ENCODE data around the gene ARSG.
"Not testable (repeated sequence)": the region's sequence is repeated elsewhere in the genome, so short reads cannot be mapped to it uniquely, and the experiment has no call there.

Gene ARSG

GRCh38 chr17:68399638-68400403, 108.5 kb downstream of the ARSG start:
- DNase-seq, result no peak

- DNase-seq, result no peak
These were observed 109.1 kb downstream of the ARSG start for GRCh38 chr17:68400404-68400735.

DNA sequence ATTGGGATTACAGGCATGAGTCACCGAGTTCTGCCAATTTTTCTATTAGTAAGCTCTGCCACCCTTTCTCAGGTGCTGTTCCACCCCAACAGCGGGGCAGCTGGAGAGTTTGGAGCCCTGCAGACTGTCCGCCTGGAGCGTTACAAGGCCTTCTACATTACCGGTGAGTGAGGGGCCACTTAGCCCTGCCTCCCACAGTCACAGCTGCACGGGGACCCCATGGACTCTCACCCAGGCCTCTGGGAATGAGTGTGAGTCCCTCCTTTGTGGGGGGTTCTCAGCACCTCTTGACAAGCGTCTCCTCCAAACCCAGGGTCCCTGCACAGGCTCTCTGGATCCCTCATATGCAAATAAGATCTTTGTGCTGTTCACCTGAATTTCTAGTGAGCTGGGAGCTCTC, 110.0 kb downstream of the ARSG start:
- DNase-seq, result no peak

- DNase-seq, result no peak
These were observed 111.8 kb downstream of the ARSG start for GRCh38 chr17:68403122-68403521.

- DNase-seq, result not testable (repeated sequence)
These were observed 112.5 kb downstream of the ARSG start for GRCh38 chr17:68403837-68404236.

- DNase-seq, result not testable (repeated sequence)
These were observed 116.4 kb downstream of the ARSG start for GRCh38 chr17:68407656-68408055.

GRCh38 chr17:68413597-68414560, 122.6 kb downstream of the ARSG start:
- peak; percentile 53 to 59 for DNase-seq

GRCh38 chr17:68414901-68415300, 123.6 kb downstream of the ARSG start:
- not testable (repeated sequence) for DNase-seq

DNA sequence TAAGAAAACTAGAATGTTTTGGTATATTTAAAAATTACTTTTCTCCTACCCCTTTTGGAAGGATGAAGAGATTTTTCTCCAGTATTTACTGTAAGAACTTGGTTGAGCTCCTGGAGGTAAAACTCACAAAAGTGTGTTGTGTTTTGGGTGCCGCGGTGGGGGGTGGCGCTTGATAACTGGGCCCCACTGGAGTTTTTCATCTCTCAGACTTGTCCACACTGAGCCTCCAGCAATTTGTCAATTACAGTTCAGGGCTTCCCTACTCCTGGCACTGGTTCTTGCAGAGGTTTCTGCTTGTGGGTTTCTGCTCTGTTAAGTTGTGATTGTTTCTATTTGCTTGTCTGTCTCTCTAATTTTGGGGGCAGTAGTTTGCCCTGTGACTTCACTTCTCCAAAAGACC, 126.0 kb downstream of the ARSG start:
- DNase-seq, result no peak

DNA sequence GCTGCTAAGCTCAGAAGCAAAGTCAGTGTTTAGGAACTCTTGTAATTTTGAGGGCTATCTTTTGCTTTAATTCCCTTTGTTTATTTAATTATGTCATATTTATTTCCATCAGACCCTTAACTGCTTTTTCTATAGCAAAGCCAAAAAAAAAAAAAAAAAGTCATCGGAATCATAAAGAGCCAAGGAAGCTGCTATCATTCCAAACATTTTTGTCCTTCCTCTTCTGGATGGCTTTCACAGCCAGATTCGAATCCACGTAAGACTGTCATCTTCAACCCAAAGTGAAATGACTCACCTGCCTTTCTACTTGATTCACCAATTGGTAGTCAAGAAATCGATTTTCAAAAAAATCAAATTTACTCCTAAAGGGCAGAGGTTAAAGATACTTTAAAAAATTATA, 127.6 kb downstream of the ARSG start:
- DNase-seq, result no peak

GRCh38 chr17:68420065-68420464, 128.8 kb downstream of the ARSG start:
- no peak for DNase-seq

DNA sequence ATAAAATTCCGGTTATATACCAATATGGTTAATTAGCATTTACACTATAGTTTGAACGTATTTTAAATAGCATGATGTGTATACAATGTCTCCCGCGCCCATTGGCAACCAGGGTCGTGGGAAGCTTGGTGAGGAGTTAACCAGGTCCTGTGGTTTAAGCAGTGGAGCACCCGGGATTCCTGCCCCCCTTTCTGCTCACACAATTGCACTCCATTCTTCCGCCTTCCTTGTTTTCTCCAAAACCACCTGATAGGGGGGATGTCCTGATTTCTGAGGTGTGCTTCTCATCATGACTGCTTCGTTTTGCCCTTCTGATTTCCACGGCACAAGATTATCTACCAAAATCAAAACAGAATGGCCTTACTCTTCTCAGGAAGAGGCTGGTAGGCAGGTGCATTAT, 130.2 kb downstream of the ARSG start:
- no peak for DNase-seq

- DNase-seq, result no peak
These were observed 131.5 kb downstream of the ARSG start for GRCh38 chr17:68422821-68423220.

- no peak for DNase-seq
These were observed 132.0 kb downstream of the ARSG start for GRCh38 chr17:68423251-68423650.

DNA sequence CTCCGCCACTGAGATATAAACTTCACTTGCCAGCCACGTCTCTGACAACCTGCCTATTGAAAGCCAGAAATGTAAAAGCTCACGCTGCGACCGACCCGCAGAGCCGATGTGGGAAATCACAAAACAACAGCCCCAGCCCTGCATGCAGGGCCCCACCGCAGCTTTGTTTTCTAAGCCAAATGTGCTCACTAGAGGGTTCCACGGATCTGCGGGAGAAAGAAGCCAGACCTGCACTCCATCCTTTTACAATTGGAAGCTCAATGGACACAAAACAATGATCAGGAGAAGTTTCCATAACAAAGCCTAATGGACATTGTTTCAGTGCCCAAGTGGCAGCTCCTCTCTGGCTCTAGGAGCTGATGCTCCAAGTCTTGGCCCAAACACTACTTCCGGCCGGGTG, 132.9 kb downstream of the ARSG start:
- DNase-seq, result no peak

- no peak for DNase-seq
These were observed 133.6 kb downstream of the ARSG start for GRCh38 chr17:68424861-68425260.

- DNase-seq, result no peak
These were observed 134.7 kb downstream of the ARSG start for GRCh38 chr17:68425979-68426378.

GRCh38 chr17:68427575-68427974, 136.3 kb downstream of the ARSG start:
- no peak for DNase-seq

DNA sequence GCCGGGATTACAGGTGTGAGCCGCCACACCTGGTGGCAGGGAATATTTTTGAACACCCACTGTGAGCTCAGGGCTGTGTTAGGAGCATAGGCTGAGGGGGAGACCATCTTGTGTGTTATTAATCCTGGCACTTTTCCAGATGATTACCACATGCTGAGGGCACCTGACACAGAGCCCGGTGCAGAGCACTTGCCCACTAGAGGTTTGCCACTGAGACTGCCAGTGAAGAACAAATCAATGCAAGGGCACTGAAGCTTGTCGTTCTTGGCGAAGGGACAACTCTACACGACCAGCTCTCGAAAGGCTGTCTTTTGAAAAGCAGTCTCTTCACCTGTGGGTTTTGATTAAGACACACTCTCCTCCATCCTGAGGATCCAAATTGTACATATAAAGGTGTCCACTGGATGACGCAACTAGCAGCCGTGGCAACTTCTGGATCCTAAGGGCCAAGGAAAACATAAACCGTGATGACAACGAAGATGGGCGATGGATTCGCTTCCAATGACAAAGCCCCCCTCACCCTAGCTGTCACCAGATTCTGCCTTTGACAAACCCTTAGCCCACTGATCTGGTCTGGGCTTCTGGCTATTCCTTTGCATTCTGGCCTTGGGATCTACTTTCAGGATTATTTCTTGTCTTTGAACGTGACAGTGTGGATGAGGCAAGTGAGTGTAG, 137.3 kb downstream of the ARSG start:
- no peak for DNase-seq

GRCh38 chr17:68429881-68430280, 138.6 kb downstream of the ARSG start:
- no peak for DNase-seq

GRCh38 chr17:68431045-68431608, 139.8 kb downstream of the ARSG start:
- DNase-seq, result no peak

DNA sequence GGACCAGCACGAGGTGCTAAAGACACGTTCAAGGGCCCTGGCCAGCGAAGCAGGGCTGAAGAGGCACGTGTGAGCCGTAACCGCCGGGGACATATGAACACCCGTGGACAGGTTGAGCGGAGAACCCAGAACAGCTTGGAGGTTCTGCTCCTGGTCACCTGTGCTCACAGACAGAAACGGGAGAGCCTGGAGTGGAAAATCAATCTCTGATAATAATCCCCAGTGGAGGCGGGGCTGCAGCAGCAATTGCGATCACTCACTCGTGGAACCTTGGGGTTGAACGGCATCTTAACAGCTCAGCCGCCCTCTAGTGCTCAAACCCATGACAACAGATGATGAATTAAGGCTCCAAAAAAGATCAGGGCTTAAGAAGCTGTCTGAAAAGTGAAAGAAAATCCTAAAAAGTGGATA, 140.4 kb downstream of the ARSG start:
- peak; percentile 67 to 87 for DNase-seq
